ENCODE measurements around the gene BCAS3.
A peak's percentile ranks its signal among the peaks of the same experiment; 100 is the strongest.

The BCAS3 gene

DNA sequence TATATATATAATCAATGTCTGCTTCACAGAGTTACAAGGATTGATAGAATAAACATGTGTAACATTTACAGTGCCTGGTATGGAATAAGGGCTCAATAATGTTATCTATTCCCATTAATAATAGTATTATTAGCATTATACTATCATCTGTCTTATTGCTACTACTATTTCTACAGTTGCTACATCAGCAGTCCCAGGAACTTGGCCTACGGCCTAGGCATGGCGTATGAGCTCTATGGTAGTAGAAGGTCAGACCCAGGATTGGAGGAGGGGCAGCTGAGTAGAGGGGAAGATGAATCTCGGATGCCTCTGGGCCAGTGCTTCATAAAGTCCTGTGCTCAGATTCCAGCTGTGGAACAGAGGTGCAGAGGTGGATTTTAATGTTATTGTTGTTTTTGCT lies 575.7 kb downstream of the BCAS3 start:
- no peaks in the 10 kb centered on the region for H3K27me3 ChIP-seq (ENCODE audit: control insufficient read depth in 1 of 2, insufficient read depth in 1 of 2, low read length in 2 of 2)

DNA sequence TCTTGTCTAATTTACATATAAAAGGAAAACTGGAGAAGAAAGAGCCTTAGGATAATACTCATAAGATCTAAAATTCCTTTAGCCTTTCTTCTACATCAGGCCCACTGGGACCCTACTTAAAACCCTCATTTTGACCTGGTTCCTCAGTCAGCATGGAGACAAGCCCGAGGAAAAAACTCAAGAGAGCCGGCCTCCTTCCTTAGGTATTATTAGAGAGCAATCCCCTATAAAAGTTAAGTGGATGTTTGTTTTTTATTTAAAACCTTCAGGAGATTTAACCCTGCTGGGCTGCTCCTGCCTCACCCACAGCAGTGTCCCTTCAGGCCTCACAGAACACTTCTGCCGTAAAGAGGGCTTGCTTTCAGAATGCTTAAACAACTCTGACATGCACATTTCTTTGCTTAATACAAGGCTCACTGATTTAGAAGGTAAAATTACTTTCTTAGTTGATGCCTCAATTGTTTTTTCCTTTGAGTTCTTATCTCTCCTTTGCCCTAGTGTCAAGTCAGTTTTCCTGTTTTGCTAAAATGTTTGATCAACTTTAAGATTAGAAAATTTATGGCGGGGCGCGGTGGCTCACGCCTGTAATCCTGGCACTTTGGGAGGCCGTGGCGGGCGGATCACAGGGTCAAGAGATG lies 576.4 kb downstream of the BCAS3 start:
- WGBS, result 68% methylated on average over 7 of the region's 10 CpGs
- Histone ChIP-seq H3K9me3 (ENCODE audit: control insufficient read depth, low read length) (no peaks in the 10 kb centered on the region), H3K4me1 (ENCODE audit: control insufficient read depth, insufficient read depth, low read depth, low read length) (peaks cover 3% of the 10 kb centered on the region), H3K9ac (ENCODE audit: low read length) (no peak overlapping the region), H3K4me3 (ENCODE audit: insufficient read depth in 1 of 2, low read depth in 1 of 2, low read length in 2 of 2) (no peak overlapping the region), H3K23ac (ENCODE audit: low read length in 2 of 2) (no peak overlapping the region), H3K18ac (ENCODE audit: low read depth in 1 of 2, low read length in 2 of 2) (peak overlapping the region in 1 of 2 experiments; percentile 88), H2AK5ac (ENCODE audit: low read length, severe bottlenecking) (no peak overlapping the region), H2BK15ac (ENCODE audit: low read depth, poor library complexity, severe bottlenecking) (no peak overlapping the region), H3K27ac (ENCODE audit: low read length, poor library complexity, severe bottlenecking) (no peak overlapping the region), H3K79me1 (replicated peaks; ENCODE audit: low read length, poor library complexity, severe bottlenecking) (no peaks in the 10 kb centered on the region), H3K27me3 (ENCODE audit: control insufficient read depth in 1 of 2, insufficient read depth in 1 of 2, low read length in 2 of 2) (no peaks in the 10 kb centered on the region), H3K36me3 (ENCODE audit: control insufficient read depth in 1 of 2, insufficient read depth in 2 of 2, low read depth in 1 of 2, low read length in 2 of 2) (no peaks in the 10 kb centered on the region), H2BK12ac (ENCODE audit: low read length in 2 of 2) (peak overlapping the region; percentile 47 to 59), H3K4ac (ENCODE audit: low read depth in 1 of 2, low read length in 2 of 2) (peak overlapping the region in 1 of 2 experiments; percentile 55), H2BK120ac (ENCODE audit: low read depth, low read length) (peak overlapping the region; percentile 96), H3K4me2 (ENCODE audit: low read length, poor library complexity, severe bottlenecking) (no peak overlapping the region), H2AFZ (ENCODE audit: low read depth, low read length) (no peak overlapping the region), H2BK5ac (ENCODE audit: low read depth, low read length, poor library complexity, severe bottlenecking) (no peak overlapping the region), H4K8ac (ENCODE audit: low read length) (no peak overlapping the region), H3K14ac (ENCODE audit: low read length in 2 of 2) (no peak overlapping the region), H4K91ac (ENCODE audit: low read length) (no peak overlapping the region)
- DNase-seq, result no peak

More for the DNA sequence above, 575.7 kb downstream of the BCAS3 start:
- Histone ChIP-seq H2BK5ac (ENCODE audit: low read depth, low read length, poor library complexity, severe bottlenecking) (no peak overlapping the region), H3K23ac (ENCODE audit: low read length in 2 of 2) (no peak overlapping the region), H2AFZ (ENCODE audit: low read depth, low read length) (no peak overlapping the region), H2BK120ac (ENCODE audit: low read depth, low read length) (peak overlapping the region; percentile 96), H2AK5ac (ENCODE audit: low read length, severe bottlenecking) (no peak overlapping the region), H3K4me1 (ENCODE audit: control insufficient read depth, insufficient read depth, low read depth, low read length) (peaks cover 3% of the 10 kb centered on the region), H4K8ac (ENCODE audit: low read length) (peak overlapping the region; percentile 60), H3K36me3 (ENCODE audit: control insufficient read depth in 1 of 2, insufficient read depth in 2 of 2, low read depth in 1 of 2, low read length in 2 of 2) (no peaks in the 10 kb centered on the region), H3K18ac (ENCODE audit: low read depth in 1 of 2, low read length in 2 of 2) (peak overlapping the region in 1 of 2 experiments; percentile 88), H3K14ac (ENCODE audit: low read length in 2 of 2) (no peak overlapping the region), H3K9ac (ENCODE audit: low read length) (no peak overlapping the region), H3K9me3 (ENCODE audit: control insufficient read depth, low read length) (no peaks in the 10 kb centered on the region), H3K4ac (ENCODE audit: low read depth in 1 of 2, low read length in 2 of 2) (peak overlapping the region in 1 of 2 experiments; percentile 71), H3K79me1 (replicated peaks; ENCODE audit: low read length, poor library complexity, severe bottlenecking) (no peaks in the 10 kb centered on the region), H3K27ac (ENCODE audit: low read length, poor library complexity, severe bottlenecking) (no peak overlapping the region), H3K4me3 (ENCODE audit: insufficient read depth in 1 of 2, low read depth in 1 of 2, low read length in 2 of 2) (no peak overlapping the region), H2BK12ac (ENCODE audit: low read length in 2 of 2) (peak overlapping the region; percentile 65 to 85), H2BK15ac (ENCODE audit: low read depth, poor library complexity, severe bottlenecking) (peak overlapping the region; percentile 89), H3K4me2 (ENCODE audit: low read length, poor library complexity, severe bottlenecking) (no peak overlapping the region), H4K91ac (ENCODE audit: low read length) (peak overlapping the region; percentile 34)
- 80% methylated on average over 3 of the region's 3 CpGs for WGBS
- no peak for DNase-seq

DNA sequence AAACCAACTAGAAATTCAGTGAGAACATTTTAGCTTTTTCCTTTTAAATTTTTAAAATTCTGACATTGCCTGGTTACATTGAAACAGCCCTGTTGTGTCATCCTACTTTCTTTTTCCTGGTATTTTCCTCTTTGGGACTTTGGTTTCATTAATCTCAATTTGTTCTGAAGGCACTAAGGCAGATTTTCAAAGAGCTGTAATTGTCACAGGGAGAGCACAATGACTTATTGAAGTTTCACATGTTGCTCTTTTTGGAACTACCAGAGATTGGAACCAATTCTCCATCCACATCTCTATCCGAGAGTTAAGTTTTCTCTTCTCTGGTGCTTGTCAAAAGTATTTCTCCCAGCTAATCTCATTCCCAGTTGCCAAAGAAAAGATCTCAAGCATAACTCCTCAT lies 577.3 kb downstream of the BCAS3 start:
- Histone ChIP-seq H3K14ac (ENCODE audit: low read length in 2 of 2) (no peak overlapping the region), H3K27ac (ENCODE audit: low read length, poor library complexity, severe bottlenecking) (no peak overlapping the region), H3K9ac (ENCODE audit: low read length) (no peak overlapping the region), H2BK12ac (ENCODE audit: low read length in 2 of 2) (peak overlapping the region in 1 of 2 experiments; percentile 84), H3K9me3 (ENCODE audit: control insufficient read depth, low read length) (no peaks in the 10 kb centered on the region), H2AFZ (ENCODE audit: low read depth, low read length) (no peak overlapping the region), H3K79me1 (replicated peaks; ENCODE audit: low read length, poor library complexity, severe bottlenecking) (no peaks in the 10 kb centered on the region), H3K36me3 (ENCODE audit: control insufficient read depth in 1 of 2, insufficient read depth in 2 of 2, low read depth in 1 of 2, low read length in 2 of 2) (no peaks in the 10 kb centered on the region), H2AK5ac (ENCODE audit: low read length, severe bottlenecking) (no peak overlapping the region), H3K4ac (ENCODE audit: low read depth in 1 of 2, low read length in 2 of 2) (no peak overlapping the region), H3K4me1 (ENCODE audit: control insufficient read depth, insufficient read depth, low read depth, low read length) (peaks cover 3% of the 10 kb centered on the region), H2BK15ac (ENCODE audit: low read depth, poor library complexity, severe bottlenecking) (no peak overlapping the region), H3K27me3 (ENCODE audit: control insufficient read depth in 1 of 2, insufficient read depth in 1 of 2, low read length in 2 of 2) (no peaks in the 10 kb centered on the region), H3K4me3 (ENCODE audit: insufficient read depth in 1 of 2, low read depth in 1 of 2, low read length in 2 of 2) (no peak overlapping the region), H3K23ac (ENCODE audit: low read length in 2 of 2) (no peak overlapping the region), H4K8ac (ENCODE audit: low read length) (no peak overlapping the region), H2BK5ac (ENCODE audit: low read depth, low read length, poor library complexity, severe bottlenecking) (no peak overlapping the region), H4K91ac (ENCODE audit: low read length) (no peak overlapping the region), H3K4me2 (ENCODE audit: low read length, poor library complexity, severe bottlenecking) (no peak overlapping the region), H3K18ac (ENCODE audit: low read depth in 1 of 2, low read length in 2 of 2) (peak overlapping the region in 1 of 2 experiments; percentile 52), H2BK120ac (ENCODE audit: low read depth, low read length) (peak overlapping the region; percentile 11)
- DNase-seq, result peak; percentile 45
- WGBS, result 92% methylated on average over 1 of the region's 1 CpG

DNA sequence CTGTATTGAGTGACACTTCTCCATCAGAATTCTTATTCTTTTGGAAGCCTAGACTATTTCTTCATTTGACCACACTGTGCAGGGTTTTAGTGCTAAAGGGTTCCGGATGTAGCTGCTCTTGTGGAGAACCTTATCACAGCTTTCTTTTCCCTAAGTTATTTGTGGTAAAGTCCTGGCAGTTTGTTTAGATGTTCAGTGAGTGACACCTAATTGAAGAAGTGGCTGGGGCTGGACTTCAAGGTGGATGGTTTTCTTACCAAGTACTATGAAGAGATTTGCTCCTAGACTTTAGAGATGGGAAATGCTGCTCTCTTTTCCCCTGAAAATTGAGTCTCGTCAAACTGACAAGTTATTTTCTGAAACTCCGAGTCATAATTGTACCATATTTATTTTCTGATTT lies 578.0 kb downstream of the BCAS3 start:
- Histone ChIP-seq H3K27me3 (ENCODE audit: control insufficient read depth in 1 of 2, insufficient read depth in 1 of 2, low read length in 2 of 2) (no peaks in the 10 kb centered on the region), H4K8ac (ENCODE audit: low read length) (no peak overlapping the region), H3K18ac (ENCODE audit: low read depth in 1 of 2, low read length in 2 of 2) (peak overlapping the region in 1 of 2 experiments; percentile 52), H3K36me3 (ENCODE audit: control insufficient read depth in 1 of 2, insufficient read depth in 2 of 2, low read depth in 1 of 2, low read length in 2 of 2) (no peaks in the 10 kb centered on the region), H2BK15ac (ENCODE audit: low read depth, poor library complexity, severe bottlenecking) (no peak overlapping the region), H2BK12ac (ENCODE audit: low read length in 2 of 2) (peak overlapping the region; percentile 50 to 84), H2BK5ac (ENCODE audit: low read depth, low read length, poor library complexity, severe bottlenecking) (no peak overlapping the region), H3K9me3 (ENCODE audit: control insufficient read depth, low read length) (no peaks in the 10 kb centered on the region), H2AK5ac (ENCODE audit: low read length, severe bottlenecking) (no peak overlapping the region), H4K91ac (ENCODE audit: low read length) (no peak overlapping the region), H3K4me3 (ENCODE audit: insufficient read depth in 1 of 2, low read depth in 1 of 2, low read length in 2 of 2) (no peak overlapping the region), H3K79me1 (replicated peaks; ENCODE audit: low read length, poor library complexity, severe bottlenecking) (no peaks in the 10 kb centered on the region), H3K4me1 (ENCODE audit: control insufficient read depth, insufficient read depth, low read depth, low read length) (peaks cover 3% of the 10 kb centered on the region), H3K23ac (ENCODE audit: low read length in 2 of 2) (no peak overlapping the region), H3K27ac (ENCODE audit: low read length, poor library complexity, severe bottlenecking) (no peak overlapping the region), H3K4ac (ENCODE audit: low read depth in 1 of 2, low read length in 2 of 2) (peak overlapping the region in 1 of 2 experiments; percentile 26), H3K4me2 (ENCODE audit: low read length, poor library complexity, severe bottlenecking) (no peak overlapping the region), H2AFZ (ENCODE audit: low read depth, low read length) (no peak overlapping the region), H3K9ac (ENCODE audit: low read length) (no peak overlapping the region), H2BK120ac (ENCODE audit: low read depth, low read length) (no peak overlapping the region), H3K14ac (ENCODE audit: low read length in 2 of 2) (no peak overlapping the region)
- 40% methylated on average over 1 of the region's 3 CpGs for WGBS
- no peak for DNase-seq

Measured in mesenchymal stem cell (in vitro differentiated cells and primary cell).